Measurements from ENCODE around the gene SLC12A2. TPM values are rescaled to one million over a fixed set of nuclear protein-coding genes. Genes with fewer than 3 reads are reported as not detected.

Gene SLC12A2
- total RNA-seq, 2 donors from 2014 or later, result 159 to 189 TPM

GRCh38 chr5:128208436-128208835 is 124.9 kb downstream of the SLC12A2 start:
- H3K9ac ChIP-seq (ENCODE audit: low read depth in 2 of 2, low read length in 2 of 2), result no peak overlapping the region
- intact Hi-C loops (cut with DNase I), result no loop called here
- H3K4me3 ChIP-seq, result no peak overlapping the region
- no peak for TF ChIP-seq CTCF (IDR thresholded peaks at IDR 0.05)
- H3K27me3 ChIP-seq, result no peaks in the 10 kb centered on the region
- no peaks in the 10 kb centered on the region for H3K4me1 ChIP-seq
- H3K9me3 ChIP-seq, result no peaks in the 10 kb centered on the region
- no peak for DNase-seq
- no peaks in the 10 kb centered on the region for H3K36me3 ChIP-seq
- H3K27ac ChIP-seq, result no peak overlapping the region

GRCh38 chr5:128212191-128212806 is 128.7 kb downstream of the SLC12A2 start:
- H3K9ac ChIP-seq (ENCODE audit: low read depth in 2 of 2, low read length in 2 of 2), result no peak overlapping the region
- H3K4me1 ChIP-seq, result no peaks in the 10 kb centered on the region
- H3K4me3 ChIP-seq, result no peak overlapping the region
- H3K36me3 ChIP-seq, result no peaks in the 10 kb centered on the region
- no peaks in the 10 kb centered on the region for H3K27me3 ChIP-seq
- no peaks in the 10 kb centered on the region for H3K9me3 ChIP-seq
- DNase-seq, result no peak
- TF ChIP-seq CTCF (IDR thresholded peaks at IDR 0.05), result no peak
- intact Hi-C loops (cut with DNase I), result loop anchor here (2.0 to 5.0 kb wide), 2 partner anchors 287 to 630 kb away; no protein-coding TSS in a partner anchor
- no peak overlapping the region for H3K27ac ChIP-seq

GRCh38 chr5:128213340-128213739 is 129.8 kb downstream of the SLC12A2 start:
- Histone ChIP-seq H3K4me1 (no peaks in the 10 kb centered on the region), H3K36me3 (no peaks in the 10 kb centered on the region), H3K9me3 (no peaks in the 10 kb centered on the region), H3K27ac (no peak overlapping the region), H3K27me3 (no peaks in the 10 kb centered on the region), H3K9ac (ENCODE audit: low read depth in 2 of 2, low read length in 2 of 2) (no peak overlapping the region), H3K4me3 (no peak overlapping the region)
- peak; percentile 56 for DNase-seq
- intact Hi-C loops (cut with DNase I), result loop anchor here (2.0 to 5.0 kb wide), 2 partner anchors 285 to 629 kb away; no protein-coding TSS in a partner anchor
- TF ChIP-seq CTCF (IDR thresholded peaks at IDR 0.05), result peak; percentile 67

GRCh38 chr5:128213833-128214232 is 130.3 kb downstream of the SLC12A2 start:
- intact Hi-C loops (cut with DNase I), result loop anchor here (2.0 to 5.0 kb wide), 2 partner anchors 285 to 628 kb away; no protein-coding TSS in a partner anchor
- no peaks in the 10 kb centered on the region for H3K36me3 ChIP-seq
- DNase-seq, result no peak
- H3K9ac ChIP-seq (ENCODE audit: low read depth in 2 of 2, low read length in 2 of 2), result no peak overlapping the region
- TF ChIP-seq CTCF (IDR thresholded peaks at IDR 0.05), result no peak
- H3K27ac ChIP-seq, result no peak overlapping the region
- no peak overlapping the region for H3K4me3 ChIP-seq
- no peaks in the 10 kb centered on the region for H3K4me1 ChIP-seq
- no peaks in the 10 kb centered on the region for H3K27me3 ChIP-seq
- no peaks in the 10 kb centered on the region for H3K9me3 ChIP-seq

- no peak overlapping the region for H3K9ac ChIP-seq (ENCODE audit: low read depth in 2 of 2, low read length in 2 of 2)
- no peak overlapping the region for H3K27ac ChIP-seq
- H3K4me3 ChIP-seq, result no peak overlapping the region
- no peaks in the 10 kb centered on the region for H3K36me3 ChIP-seq
- no peak for TF ChIP-seq CTCF (IDR thresholded peaks at IDR 0.05)
- intact Hi-C loops (cut with DNase I), result loop anchor here (5.0 kb wide), 1 partner anchor 456 kb away; no protein-coding TSS in a partner anchor
- H3K27me3 ChIP-seq, result no peaks in the 10 kb centered on the region
- H3K4me1 ChIP-seq, result no peaks in the 10 kb centered on the region
- H3K9me3 ChIP-seq, result no peaks in the 10 kb centered on the region
- no peak for DNase-seq
These were observed 132.7 kb downstream of the SLC12A2 start for GRCh38 chr5:128216285-128216684.
